HG02870 (cell line): ENCODE data around the gene GSG1L.

Source experiments
- ATAC-seq: cut with Tn5 transposase; IDR thresholded peaks from one replicate; pipeline ENCODE4 v1.9.1; 2021; ENCODE audit warnings: mild to moderate bottlenecking, moderate library complexity; ENCODE audit not compliant: unreplicated experiment

Gene GSG1L

DNA sequence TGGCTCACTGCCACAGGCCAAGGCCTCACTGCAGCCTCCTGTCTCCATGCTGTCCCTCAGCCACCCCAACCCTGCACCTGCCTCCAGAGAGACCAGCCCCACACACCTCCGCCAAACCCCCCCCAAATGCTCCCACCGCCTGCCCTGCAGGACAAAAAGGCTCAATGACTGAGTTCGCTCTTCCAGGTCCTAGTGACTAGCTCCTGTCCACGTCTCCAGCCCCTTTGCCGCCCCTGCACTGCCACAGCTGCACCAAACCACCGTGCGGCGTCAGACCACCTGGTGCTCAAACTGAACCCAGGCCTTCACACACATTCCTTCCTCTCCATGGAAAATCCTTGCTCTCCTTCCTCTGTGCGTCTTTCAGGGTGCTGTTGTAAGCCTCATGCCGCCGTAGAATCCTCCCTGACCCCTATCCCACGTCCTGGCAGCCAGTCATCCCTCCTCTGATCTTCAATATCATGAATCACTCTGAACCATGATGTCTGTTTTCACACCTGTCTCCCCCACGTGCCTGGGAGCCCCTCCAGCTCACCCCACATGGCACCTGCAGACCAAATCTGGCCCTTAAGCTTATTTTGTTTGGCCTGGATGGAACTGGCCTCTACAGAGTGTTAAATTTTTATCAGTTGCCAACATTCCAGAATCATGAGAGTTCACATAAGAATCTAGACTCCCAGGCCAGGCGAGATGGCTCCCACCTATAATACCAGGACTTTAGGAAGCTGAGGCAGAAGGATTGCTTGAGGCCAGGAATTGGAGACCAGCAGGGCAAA, 4.3 kb upstream of the GSG1L start:
- no peak for ATAC-seq

GRCh38 chr16:28064706-28065249, 1.3 kb upstream of the GSG1L start:
- no peak for ATAC-seq

DNA sequence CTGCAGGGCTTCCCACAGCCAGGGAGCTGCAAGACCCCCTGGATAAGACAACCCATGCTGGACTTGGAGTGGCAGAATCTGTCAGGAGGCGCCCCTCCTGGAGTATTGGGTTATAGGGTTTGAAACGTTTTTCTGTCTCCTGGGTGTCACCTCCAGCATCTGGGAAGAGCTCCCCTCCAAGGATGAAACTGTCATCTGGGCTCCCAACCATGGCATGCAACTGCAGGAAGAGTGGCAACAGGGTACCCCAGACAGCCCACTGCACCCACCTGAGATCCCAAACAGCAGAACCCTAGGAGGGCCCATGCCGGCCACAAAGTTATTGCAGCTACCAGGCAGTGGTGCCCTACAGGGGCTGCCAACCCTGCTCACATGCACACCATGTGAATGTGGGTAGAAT, 636 bp upstream of the GSG1L start:
- no peak for ATAC-seq

DNA sequence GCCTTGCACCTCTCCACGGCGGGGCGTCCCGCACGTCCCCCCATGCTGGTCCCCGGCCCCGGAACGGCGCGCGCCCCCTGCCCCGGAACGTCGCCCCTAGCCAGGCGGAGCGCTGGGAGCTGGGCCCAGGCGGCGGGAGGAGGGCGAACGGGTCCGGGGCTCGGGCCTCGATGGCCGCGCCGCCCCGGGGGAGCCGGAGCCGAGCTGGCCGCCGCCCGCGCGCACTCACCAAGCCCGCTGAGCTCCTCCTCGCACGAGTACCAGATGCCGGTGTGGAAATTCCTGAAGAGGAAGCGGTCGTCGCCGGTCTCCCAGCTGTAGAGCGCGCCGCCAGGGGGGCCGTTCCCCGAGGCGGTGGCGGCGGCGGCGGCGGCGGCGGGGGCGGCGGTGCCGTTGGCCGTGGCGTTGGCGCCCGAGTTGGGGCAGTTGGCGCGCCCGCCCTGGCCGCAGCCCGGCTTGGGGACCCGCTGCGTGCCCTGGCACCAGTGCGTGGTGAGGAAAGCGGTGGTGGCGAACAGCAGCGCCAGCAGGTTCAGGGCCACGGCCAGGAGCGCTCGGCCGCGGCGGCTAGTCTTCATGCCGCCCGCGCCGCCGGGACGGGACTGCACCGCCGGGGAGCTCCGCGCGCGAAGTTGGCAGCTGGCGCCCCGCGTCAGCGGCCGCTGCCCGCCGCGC, 530 bp downstream of the GSG1L start:
- ATAC-seq = no peak

DNA sequence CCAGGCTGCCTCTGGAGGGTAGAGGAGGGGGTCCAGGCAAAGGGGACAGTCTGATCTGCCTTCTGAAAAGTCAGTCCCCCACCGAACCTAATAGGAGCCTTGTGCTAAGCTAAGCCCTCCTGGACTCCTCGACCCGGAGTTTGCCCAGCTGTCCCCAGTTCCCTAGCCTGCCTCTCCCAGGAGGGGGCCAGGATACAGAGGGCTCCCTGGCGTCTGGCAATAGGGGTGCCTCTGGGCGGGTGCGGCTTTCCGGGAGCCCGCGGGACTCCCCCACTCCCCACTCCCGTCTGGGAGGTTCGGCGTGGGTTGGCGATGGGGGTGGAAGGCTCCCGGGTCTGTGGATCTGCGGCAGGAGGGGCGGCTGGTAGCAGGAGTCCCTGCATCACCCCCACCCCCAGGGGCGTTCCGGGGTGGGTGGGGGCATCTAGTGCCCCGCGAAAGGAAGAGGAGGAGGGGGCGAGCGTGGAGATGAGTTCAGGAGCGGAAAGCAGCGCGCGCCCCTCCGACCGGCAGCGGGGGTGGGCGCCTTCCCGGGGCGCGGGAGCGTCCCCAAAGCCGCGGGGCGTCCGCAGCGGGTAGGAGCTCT, 1.2 kb downstream of the GSG1L start:
- no peak for ATAC-seq

- no peak for ATAC-seq
These were observed 2.0 kb downstream of the GSG1L start for GRCh38 chr16:28061352-28062101.

DNA sequence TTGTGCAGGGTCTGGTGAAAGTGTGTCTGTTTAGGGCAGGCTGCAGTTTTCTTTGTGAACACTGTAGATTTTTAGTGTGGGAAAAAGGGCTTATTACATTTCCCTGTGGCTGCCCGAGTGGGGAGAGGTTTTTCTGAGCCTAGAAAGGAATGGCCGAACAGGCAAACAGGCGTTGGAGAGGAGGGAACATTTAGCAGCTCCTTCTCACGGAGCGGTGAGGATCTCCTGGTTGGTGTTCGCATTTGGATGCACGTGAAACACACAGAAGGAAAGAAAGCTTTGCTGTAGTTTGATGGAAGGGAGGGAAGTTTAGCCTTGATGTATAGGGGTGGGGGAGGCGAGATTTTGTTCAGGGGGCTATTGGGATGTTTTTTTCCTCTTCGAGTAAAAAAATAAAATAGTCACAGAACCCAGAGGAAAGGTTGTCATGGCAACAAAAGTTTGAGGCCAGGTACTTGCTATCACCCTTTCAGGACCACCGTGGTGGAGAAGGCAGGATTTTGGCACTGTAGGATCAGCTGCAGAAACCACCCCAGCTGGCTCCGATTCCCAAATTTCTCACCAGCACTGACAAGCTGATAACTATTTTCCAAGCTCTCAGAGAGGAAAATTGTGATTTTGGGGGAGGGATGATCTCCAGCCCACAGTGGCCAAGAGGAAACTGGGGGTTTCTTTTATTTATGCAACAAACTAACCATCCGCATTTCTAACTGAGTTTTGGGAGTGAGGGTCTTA, 3.5 kb downstream of the GSG1L start:
- ATAC-seq = no peak

DNA sequence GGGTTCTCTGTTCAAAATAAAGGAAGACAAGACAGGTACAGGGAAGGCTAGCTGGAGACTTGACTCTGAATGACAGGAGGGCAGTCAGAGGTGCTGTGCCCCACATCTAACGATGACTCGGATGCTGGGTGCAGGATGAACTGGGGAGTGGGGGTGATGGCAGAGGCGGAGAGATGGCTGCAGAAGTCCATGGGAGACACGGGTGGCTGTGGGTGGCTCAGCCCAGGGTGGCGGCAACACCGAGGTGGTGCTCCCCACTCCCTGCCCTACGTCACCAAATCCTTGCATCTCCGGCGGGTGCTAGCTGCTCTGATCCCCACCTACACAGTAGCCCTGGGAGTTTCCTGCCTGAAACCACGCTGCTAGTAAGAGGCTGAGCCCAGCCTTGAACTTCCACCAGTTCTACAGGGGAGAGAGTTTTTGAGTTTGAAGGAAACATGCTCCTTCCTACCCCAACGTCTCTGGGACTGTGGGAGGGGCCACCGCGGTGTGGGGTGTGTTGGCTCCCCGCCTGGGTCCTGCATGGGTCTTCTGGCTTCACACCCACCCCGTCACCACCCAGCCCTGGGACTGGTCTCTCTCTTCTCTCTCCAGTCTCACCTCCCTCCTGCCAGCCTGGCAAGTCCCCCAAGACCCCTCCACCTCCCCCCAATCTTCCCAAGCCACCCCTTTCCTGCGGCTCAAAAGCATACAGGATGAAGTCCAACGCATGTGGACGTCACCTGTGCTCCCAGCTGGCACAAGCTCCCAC, 4.5 kb downstream of the GSG1L start:
- no peak for ATAC-seq

DNA sequence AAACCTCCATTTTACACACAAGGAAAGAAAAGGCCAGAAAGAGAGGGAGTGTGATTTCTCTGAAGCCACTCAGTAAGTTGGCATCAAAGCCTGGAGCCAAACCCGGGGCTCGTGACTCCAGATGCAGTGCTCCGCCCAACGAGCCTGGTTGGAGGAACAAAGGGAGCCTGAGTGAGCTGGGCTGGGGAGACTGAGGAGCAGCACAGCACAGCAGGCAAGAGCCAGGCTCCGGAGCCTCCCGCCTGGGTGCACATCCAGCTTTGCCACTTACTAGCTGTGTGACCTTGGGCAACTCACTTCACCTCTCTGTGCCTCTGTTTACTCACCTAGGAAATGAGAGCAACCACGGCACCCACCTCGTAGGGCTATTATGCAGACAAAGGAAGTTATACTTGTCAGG, 5.6 kb downstream of the GSG1L start:
- no peak for ATAC-seq

- ATAC-seq = no peak
These were observed 10.1 kb downstream of the GSG1L start for GRCh38 chr16:28053461-28053860.

DNA sequence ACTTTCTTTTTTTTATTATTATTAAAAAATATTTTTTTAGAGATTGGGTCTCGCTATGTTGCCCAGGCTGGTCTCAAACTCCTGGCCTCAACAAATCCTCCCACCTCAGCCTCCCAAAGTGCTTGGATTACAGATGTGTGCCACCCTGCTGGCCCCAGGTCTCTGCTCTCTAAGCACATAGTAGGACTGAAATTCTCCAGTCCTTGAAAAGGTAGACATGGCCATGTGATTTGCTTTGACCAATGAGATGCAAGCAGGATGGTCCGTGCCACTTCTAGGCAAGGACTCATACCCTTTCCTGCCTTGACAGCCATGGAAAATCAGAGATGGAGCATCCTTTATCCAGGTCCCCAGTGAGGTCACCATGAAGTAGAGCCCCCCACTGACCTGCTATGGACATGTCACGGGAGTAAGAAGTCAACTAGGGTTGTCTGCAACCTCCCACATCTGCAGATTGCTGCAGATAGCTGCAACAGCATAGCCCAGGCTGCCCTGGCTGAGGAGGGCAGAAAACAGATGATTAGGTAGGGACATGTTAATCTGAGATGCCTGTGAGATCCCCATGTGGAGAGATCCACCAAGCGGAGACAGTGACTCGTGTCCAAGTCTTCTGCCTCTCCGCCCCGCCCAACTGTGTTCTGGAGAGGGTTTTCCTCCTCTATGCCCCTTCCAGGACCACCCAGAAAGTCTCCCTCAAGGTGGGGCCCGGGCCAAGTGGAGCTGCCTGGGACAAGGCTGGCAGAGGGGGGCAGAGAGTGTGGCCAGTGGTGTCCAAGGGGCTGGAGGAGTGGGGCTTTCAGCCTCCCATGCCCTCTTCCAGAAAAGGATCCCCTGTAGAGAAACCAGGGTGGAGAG, 11.0 kb downstream of the GSG1L start:
- ATAC-seq = no peak

- no peak for ATAC-seq
These were observed 12.0 kb downstream of the GSG1L start for GRCh38 chr16:28051486-28051885.

DNA sequence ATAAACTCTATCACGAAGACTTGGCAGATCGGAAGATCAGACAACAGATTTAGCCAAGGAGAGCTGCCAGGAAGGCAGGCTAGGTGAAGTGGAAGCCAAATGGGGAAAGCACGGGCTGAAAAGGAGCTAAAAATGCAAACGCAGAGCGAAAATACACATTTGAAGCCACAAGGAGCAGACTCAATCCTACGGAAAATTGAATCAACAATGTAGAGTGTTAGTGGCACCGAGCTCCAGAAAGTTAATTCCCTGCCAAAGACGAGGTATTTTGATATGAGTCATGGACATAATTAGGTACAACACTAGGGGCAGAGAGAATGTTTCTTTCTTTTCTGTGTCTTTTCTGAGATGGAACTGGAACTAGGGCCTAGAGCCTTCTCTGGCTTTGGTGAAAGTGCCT, 20.7 kb downstream of the GSG1L start:
- ATAC-seq = no peak

- ATAC-seq = no peak
These were observed 21.9 kb downstream of the GSG1L start for GRCh38 chr16:28041615-28042014.

DNA sequence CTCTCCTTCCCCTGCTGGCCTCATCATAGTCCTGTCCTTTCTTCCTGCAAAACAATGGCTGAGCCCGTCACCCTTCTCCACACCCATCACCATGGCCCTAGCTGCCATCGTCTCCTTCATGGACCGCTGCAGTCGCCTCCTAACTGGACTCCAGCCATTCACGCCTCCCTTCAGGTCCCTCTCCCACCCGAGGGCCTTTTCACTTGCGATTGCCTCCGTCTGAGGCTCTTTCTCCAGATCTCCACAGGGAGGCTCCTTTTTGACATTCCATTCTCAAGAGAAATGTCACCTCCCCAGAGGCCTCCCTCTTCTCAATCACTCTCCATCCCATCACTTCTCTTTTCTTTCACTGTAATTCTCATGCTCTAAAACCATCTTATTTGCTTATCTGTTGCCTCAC, 23.5 kb downstream of the GSG1L start:
- no peak for ATAC-seq

- ATAC-seq = no peak
These were observed 24.0 kb downstream of the GSG1L start for GRCh38 chr16:28039493-28039892.

GRCh38 chr16:28038409-28038808, 25.1 kb downstream of the GSG1L start:
- no peak for ATAC-seq

- ATAC-seq = no peak
These were observed 27.6 kb downstream of the GSG1L start for GRCh38 chr16:28035866-28036393.

- ATAC-seq = no peak
These were observed 29.6 kb downstream of the GSG1L start for GRCh38 chr16:28033870-28034269.
